ENCODE data around the gene AKIP1. TPM values are rescaled to one million over a fixed set of nuclear protein-coding genes. Genes with fewer than 3 reads are reported as not detected.
A peak's percentile ranks its signal among the peaks of the same experiment; 100 is the strongest.

AKIP1 gene
- total RNA-seq, 4 donors from 2014 or later, result 2.6 to 32.7 (median 14.6) TPM

- Histone ChIP-seq H3K27ac (no peak overlapping the region), H3K9me3 (no peaks in the 10 kb centered on the region), H3K36me3 (no peaks in the 10 kb centered on the region), H3K27me3 (no peaks in the 10 kb centered on the region), H3K4me3 (no peak overlapping the region), H3K4me1 (peaks cover 0 to 6% of the 10 kb centered on the region in 2 donors)
- no peak for TF ChIP-seq CTCF (IDR thresholded peaks at IDR 0.05)
- no peak for TF ChIP-seq POLR2A (IDR thresholded peaks at IDR 0.05)
- intact Hi-C loops (cut with DNase I; ENCODE audit: low total_unique reads), result no loop called here
- no peak for DNase-seq
These were observed 50.4 kb downstream of the AKIP1 start for GRCh38 chr11:8961401-8961800.

- no peak for DNase-seq
- TF ChIP-seq POLR2A (IDR thresholded peaks at IDR 0.05) (no peak), CTCF (IDR thresholded peaks at IDR 0.05) (no peak)
- H3K9me3 ChIP-seq, result no peaks in the 10 kb centered on the region
- intact Hi-C loops (cut with DNase I; ENCODE audit: low total_unique reads), result no loop called here
- H3K27me3 ChIP-seq, result no peaks in the 10 kb centered on the region
- H3K27ac ChIP-seq, result peak overlapping the region; percentile 91 to 93
- no peaks in the 10 kb centered on the region for H3K36me3 ChIP-seq
- no peak overlapping the region for H3K4me3 ChIP-seq
- H3K4me1 ChIP-seq, result peaks cover 0 to 6% of the 10 kb centered on the region in 2 donors
These were observed 51.9 kb downstream of the AKIP1 start for GRCh38 chr11:8962841-8963240.

GRCh38 chr11:8963569-8964323 lies 52.8 kb downstream of the AKIP1 start:
- intact Hi-C loops (cut with DNase I; ENCODE audit: low total_unique reads), result no loop called here
- Histone ChIP-seq H3K4me1 (peaks cover 0 to 6% of the 10 kb centered on the region in 2 donors), H3K27ac (peak overlapping the region; percentile 91 to 93), H3K4me3 (peak overlapping the region; percentile 86 to 93), H3K9me3 (no peaks in the 10 kb centered on the region), H3K36me3 (no peaks in the 10 kb centered on the region), H3K27me3 (no peaks in the 10 kb centered on the region)
- no peak for TF ChIP-seq POLR2A (IDR thresholded peaks at IDR 0.05)
- no peak for TF ChIP-seq CTCF (IDR thresholded peaks at IDR 0.05)
- peak in 1 of 2 donors; percentile 71 for DNase-seq

- Histone ChIP-seq H3K27me3 (no peaks in the 10 kb centered on the region), H3K27ac (peak within 1 kb of the TSS; percentile 91 to 93), H3K36me3 (no peaks in the 10 kb centered on the region), H3K9me3 (no peaks in the 10 kb centered on the region), H3K4me1 (peaks cover 0 to 6% of the 10 kb centered on the region in 2 donors), H3K4me3 (peak within 1 kb of the TSS; percentile 86 to 93)
- intact Hi-C loops (cut with DNase I; ENCODE audit: low total_unique reads), result no loop called here
- peak; percentile 85 to 88 for DNase-seq
- peak in 1 of 4 experiments; percentile 7 for TF ChIP-seq CTCF (IDR thresholded peaks at IDR 0.05)
- TF ChIP-seq POLR2A (IDR thresholded peaks at IDR 0.05), result peak; percentile 72 to 88
These were observed 53.6 kb downstream of the AKIP1 start, which contains the start of gene TMEM9B for GRCh38 chr11:8964324-8965320. Gene TMEM9B (minus strand): TSS chr11:8964442. CDS start chr11:8964313, 129 bp downstream.
